Epithelial cell of prostate (primary cell): Measurements from ENCODE around the gene C4orf50.

Experiments
- DNase-seq: peaks from one replicate; pipeline ENCODE4 v3.0.0-alpha.2; 2011; ENCODE audit warnings: low read depth, low spot score
- H3K27ac ChIP-seq: fragments of 450-650 bp; 2 replicates; pipeline ENCODE4 v1.5.1; 2017; ENCODE audit warnings: mild to moderate bottlenecking

C4orf50 gene

DNA sequence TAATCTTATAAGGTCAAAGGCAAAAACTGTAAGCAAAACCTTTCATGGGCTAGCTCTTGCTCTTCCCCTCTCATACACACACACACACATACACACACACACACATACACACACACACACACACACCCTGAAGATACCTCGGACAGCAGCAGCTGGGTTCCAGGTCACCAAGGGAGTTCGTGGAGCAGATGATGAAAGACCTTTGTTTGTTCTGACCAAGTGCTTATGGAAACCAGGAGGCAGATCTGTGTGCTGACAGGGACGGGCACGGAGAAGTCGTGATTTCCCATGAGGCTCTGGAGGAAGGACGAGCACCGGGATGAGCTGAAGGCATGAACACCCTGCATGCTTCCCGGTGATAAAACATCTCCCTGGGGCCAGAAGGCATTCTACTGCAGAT, 90.0 kb downstream of the C4orf50 start:
- H3K27ac ChIP-seq: no peak overlapping the region

DNA sequence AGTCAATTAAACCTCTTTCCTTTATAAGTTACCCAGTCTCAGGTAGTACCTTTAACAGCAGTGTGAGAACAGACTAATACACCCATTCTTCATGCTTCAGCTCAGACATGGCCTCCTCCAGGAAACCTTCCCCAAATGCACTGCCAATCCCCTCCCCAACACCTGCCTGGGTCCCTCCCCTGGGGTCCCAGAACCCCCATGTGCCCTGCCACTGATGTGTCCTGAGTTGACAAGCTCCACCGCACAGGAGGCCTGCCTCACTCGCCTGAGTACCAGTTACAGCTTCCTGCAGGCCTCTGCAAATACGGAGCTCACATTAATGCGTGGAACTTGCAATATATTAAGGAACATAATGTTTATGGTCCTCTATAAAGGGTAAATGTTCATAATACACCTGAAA, 90.5 kb downstream of the C4orf50 start:
- H3K27ac ChIP-seq: no peak overlapping the region
- DNase-seq: no peak

More for the DNA sequence above, 90.0 kb downstream of the C4orf50 start:
- DNase-seq: no peak

GRCh38 chr4:5927116-5927515, 91.1 kb downstream of the C4orf50 start:
- no peak for DNase-seq

GRCh38 chr4:5926598-5926997, 91.6 kb downstream of the C4orf50 start:
- no peak for DNase-seq
- no peak overlapping the region for H3K27ac ChIP-seq

More at GRCh38 chr4:5927116-5927515, 91.1 kb downstream of the C4orf50 start:
- H3K27ac ChIP-seq: no peak overlapping the region

DNA sequence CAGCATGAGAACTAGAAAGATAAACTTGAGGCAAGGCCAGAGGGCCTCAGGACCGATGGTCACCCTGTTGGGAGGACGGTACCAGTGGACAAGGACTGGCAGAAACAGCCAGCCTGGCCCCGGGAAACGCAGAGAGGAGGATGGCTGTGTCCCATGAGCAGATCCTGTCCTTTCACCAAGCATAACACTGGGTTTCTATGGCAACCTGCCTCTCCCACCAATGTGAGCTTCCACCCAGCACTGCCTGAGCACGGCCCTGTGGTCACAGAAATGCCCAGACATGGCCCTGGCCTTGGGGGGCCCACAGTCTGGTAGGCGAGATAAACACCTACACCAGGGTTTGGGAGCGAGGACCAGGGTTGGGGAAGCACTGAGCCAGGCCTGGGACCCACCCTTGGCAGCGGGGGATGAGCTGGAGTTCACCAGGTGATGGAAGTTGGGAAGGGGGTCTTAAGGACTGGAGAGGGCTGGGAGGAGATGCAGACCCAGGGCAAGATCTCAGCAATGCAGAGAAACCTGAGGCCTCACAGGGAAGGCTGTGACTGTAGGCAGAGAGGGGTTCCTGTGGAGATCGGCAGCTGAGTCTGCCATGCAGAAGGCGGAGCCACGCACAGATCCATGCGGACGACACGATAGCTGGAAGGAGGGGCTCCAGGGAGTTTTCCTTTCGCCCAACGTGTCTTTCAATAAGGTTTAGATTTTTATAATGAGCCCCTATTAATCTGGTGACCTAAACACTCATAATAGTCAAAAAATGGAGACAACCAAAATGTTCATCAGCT, 92.6 kb downstream of the C4orf50 start:
- no peak for DNase-seq
- H3K27ac ChIP-seq: no peak overlapping the region

DNA sequence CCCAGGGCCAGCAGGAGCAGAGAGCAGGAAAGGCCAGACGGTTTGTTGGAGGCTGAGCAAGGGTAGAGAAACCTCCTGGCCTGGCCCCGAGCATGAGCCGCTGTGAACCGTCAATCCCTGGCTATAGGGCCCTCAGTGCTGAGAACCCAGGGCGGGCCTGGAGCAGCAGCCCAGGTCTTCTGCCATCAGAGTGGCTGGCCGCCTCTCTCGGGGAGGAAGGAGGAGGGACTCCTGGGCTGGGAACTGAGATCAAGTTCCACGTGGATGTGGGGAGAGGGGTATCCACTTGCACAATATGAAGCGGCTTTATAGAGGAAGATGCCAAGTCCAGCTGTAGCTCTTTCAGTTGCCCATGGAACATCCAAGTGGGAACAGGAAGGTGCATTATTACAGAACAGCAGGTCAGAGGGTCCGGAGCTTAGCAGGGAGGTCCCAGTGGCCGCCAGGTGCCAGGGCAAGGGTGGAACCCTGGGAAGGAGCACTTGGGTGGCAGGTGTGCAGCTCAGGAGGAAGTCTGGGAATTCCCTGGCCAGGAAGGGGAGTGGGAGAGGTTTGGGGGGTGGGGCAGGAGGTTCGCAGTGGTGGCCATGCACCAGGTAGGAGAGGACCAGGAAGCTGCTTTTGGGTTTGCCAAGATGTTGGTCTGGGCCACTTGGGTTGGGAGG, 93.6 kb downstream of the C4orf50 start:
- no peak overlapping the region for H3K27ac ChIP-seq
- DNase-seq: no peak

DNA sequence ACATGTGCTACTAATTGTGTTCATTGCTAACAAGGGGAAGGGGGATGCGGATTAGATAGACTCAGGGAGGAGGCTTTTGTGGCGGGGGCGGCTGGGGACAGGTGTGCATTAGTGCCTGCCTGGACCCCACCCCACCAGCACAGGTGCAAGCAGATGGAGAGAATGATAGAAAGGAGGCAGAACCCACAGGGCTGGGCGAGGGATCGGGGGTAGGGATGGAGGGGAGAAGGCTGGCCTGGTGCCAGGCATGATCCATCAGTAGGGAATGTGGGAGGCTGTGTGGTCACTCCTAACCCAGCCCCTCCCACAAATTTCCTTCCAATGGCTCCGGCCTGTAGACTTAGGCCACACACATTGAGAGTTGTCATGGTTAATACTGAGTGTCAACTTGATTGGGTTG, 94.9 kb downstream of the C4orf50 start:
- DNase-seq: no peak
- H3K27ac ChIP-seq: no peak overlapping the region

GRCh38 chr4:5922556-5922955, 95.7 kb downstream of the C4orf50 start:
- DNase-seq: no peak
- no peak overlapping the region for H3K27ac ChIP-seq

GRCh38 chr4:5921981-5922380, 96.2 kb downstream of the C4orf50 start:
- DNase-seq: no peak
- H3K27ac ChIP-seq: no peak overlapping the region

GRCh38 chr4:5921101-5921980, 96.9 kb downstream of the C4orf50 start:
- DNase-seq: no peak
- no peak overlapping the region for H3K27ac ChIP-seq

DNA sequence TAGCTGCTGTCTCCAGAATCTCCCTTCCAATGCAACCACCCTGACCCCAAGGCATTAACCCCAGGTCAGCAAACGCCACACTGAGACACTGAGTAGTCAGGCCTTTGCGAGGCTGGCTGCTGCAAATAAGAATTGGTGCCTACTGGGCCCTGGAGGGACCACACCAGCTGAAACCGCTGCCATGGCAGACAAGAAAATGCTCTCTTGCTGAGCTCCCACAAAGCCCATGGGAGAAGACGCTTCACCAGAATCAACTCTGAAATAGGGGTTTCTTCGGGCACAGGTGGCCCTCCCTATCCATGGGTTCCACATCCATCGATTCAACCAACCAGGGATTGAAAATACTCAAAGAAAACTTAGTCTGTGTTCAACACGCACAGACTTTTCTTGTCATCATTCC, 98.7 kb downstream of the C4orf50 start:
- no peak overlapping the region for H3K27ac ChIP-seq
- no peak for DNase-seq

DNA sequence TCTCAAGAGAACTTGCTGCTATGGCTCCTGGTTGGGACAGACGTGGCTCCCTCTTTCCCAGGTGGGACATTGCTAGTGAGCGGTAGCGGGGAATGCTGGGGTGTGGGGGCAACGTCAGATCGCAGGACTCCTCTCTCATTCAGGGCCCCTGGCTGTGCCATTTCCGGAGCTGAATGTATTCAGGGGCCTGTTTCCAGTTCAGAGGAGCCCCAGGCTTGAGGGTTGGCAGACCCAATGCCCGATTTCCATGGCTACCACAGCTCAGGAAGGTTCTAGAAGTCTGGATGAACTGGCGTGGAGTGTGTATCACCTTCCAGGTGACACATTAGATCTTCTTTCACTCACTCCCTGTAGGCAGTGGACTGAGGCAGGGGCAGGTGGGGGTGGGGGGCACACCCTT, 99.2 kb downstream of the C4orf50 start:
- DNase-seq: no peak
- no peak overlapping the region for H3K27ac ChIP-seq

DNA sequence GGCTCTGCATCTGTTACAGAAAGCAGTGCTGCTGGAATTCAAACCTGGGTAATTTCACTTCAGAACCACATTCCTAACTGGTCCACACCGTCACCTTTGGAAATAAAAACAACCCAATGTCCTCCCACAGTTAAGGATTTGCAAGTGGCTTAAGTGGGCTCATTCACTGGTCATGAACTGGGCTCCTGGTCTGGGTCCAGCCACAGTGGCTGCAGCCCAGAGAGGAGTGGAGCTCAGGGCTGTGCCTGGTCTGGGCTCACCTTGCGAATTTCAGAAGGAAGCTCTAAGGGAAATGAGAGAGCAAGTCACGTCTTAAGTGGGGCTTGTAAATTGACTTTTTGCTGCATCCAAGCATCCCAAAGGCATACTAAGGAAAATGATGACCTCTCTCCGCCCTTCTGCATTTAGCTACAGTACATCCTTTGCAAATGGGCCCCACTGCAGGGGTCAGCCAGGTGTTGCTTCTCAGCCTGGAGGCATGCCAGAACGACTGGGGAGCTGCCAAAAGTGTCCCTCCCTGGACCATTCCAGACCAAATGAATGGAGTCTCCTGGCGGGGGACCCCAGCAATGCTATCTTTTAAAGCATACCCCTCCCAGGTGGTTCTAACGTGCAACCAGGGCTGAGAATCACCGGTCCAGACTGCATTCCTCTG, 99.8 kb downstream of the C4orf50 start:
- no peak for DNase-seq
- no peak overlapping the region for H3K27ac ChIP-seq

DNA sequence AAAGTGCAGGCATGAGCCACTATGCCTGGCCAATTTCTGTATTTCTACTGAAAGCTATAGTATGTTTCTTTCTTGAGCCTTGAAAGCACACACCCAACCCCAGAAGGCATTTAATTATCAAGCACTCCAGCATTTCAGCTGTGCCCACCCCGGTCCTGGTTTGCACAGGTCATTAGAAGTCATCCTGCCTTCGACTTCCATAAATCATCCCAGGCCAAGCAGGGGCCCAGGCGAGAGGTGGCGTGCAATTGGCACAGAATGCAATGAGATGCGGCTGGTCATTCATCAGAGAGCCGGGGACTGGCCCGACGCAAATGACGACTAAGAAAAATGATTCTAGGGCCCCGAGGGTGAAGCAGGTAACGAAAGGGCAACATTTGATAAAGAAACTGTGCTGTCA, 100.6 kb downstream of the C4orf50 start:
- no peak for DNase-seq
- no peak overlapping the region for H3K27ac ChIP-seq

DNA sequence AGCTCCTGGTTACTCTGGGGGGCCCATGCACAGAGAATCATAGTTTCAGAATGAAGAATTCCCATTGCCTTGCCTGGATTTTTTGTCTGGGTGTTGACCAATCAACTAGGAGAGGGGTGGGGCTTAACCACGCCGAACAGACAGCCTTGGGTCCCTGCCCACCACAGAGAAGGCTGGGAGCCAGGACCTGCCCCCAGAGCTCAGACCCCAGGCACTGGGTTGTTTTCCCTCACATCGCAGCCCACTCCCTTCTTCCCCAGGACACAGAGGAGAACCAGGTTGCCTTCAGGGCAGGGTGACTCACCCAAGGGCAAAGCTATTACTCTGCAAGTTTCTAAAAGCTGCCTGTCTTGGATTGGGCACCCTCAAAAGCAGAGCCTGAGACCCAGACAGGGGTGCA, 102.0 kb downstream of the C4orf50 start:
- no peak for DNase-seq
- no peak overlapping the region for H3K27ac ChIP-seq

GRCh38 chr4:5913454-5913853, 104.8 kb downstream of the C4orf50 start:
- no peak for DNase-seq
- H3K27ac ChIP-seq: no peak overlapping the region

DNA sequence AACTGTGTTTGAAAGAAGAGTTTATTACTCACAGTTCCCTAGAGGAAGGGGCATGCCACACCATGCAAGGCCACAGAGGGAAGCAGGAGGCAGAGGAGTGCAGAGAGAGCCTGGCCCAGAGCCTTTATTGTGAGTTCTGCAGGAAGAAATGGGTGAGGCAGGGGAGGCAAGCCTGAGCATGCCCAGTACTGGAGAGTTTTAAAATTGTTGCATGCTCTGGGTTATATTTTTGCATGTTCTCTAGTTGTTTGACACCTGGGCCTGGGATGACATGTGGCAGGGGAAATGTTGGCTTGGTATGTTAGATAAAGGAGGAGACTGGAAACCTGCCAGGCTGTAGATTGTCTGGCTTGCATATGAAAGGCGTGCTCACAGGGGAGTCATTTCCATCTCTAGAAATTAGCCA, 105.6 kb downstream of the C4orf50 start:
- DNase-seq: peak; percentile 33

GRCh38 chr4:5908876-5909427, 109.3 kb downstream of the C4orf50 start:
- no peak overlapping the region for H3K27ac ChIP-seq
- DNase-seq: no peak

More for the DNA sequence above, 105.6 kb downstream of the C4orf50 start:
- no peak overlapping the region for H3K27ac ChIP-seq

GRCh38 chr4:5906191-5906590, 112.0 kb downstream of the C4orf50 start:
- H3K27ac ChIP-seq: no peak overlapping the region
- DNase-seq: no peak

DNA sequence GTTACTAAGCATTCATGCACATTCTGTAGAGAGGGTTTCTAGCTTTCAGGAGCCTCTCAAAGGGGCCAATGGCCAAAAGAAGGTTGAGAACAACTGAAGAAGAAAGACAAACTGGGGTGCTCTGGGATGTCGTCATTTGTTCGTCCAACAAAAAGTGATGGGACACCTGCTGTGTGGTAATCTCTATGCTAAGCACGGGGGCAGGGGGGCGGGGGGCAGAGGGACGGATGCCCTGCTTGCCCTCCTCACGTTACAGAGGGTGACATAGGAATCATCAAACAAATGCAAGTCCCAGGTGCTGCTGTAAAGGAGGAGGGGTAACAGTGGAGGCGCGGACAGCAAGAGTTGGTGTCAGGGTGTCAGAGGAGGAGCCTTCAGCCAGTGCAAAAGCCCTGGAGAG, 112.5 kb downstream of the C4orf50 start:
- DNase-seq: no peak
- H3K27ac ChIP-seq: no peak overlapping the region
